ENCODE data around the gene FILIP1L.

GRCh38 chr3:99921377-99921695 lies 193.0 kb downstream of the FILIP1L start:
- no peak for TF ChIP-seq CTCF (IDR thresholded peaks at IDR 0.05; ENCODE audit: control extremely low read depth in 1 of 3, insufficient read depth in 1 of 3, low read depth in 1 of 3, low read length in 3 of 3)
- TF ChIP-seq GABPA (IDR thresholded peaks at IDR 0.05; ENCODE audit: borderline replicate concordance, insufficient read depth, low read length) = no peak
- no peak for TF ChIP-seq EP300 (IDR thresholded peaks at IDR 0.05; ENCODE audit: borderline replicate concordance in 1 of 2, low read depth in 2 of 2, low read length in 2 of 2)
- no peak for TF ChIP-seq EGR1 (IDR thresholded peaks at IDR 0.05; ENCODE audit: borderline replicate concordance, low read depth, low read length)
- TF ChIP-seq MAX (IDR thresholded peaks at IDR 0.05) = no peak
- no peak for TF ChIP-seq SP4 (IDR thresholded peaks at IDR 0.05; ENCODE audit: low read length)
- no peak for TF ChIP-seq EZH2 (IDR thresholded peaks at IDR 0.05; ENCODE audit: low read depth, low read length, severe bottlenecking)
- no peak for TF ChIP-seq SIN3A (conservative IDR thresholded peaks at IDR 0.05 in 1 of 2, IDR thresholded peaks at IDR 0.05 in 1 of 2; ENCODE audit: low read depth in 1 of 2, low read length in 2 of 2)
- TF ChIP-seq RFX5 (IDR thresholded peaks at IDR 0.05; ENCODE audit: borderline replicate concordance, low read depth, low read length) = no peak
- TF ChIP-seq TCF12 (IDR thresholded peaks at IDR 0.05; ENCODE audit: low read depth, low read length) = no peak
- TF ChIP-seq KDM5A (IDR thresholded peaks at IDR 0.05; ENCODE audit: low read length) = no peak

Data from H1 (cell line).